GM12873 (cell line): ENCODE measurements around the gene TUT4.

Source experiments
- CTCF ChIP-seq: IDR thresholded peaks from 2 replicates; pipeline ENCODE4 v1.5.1; 2012; ENCODE audit warnings: low read depth, mild to moderate bottlenecking, moderate library complexity, low read length, control low read depth; ENCODE audit not compliant: insufficient read depth; ENCODE audit errors: missing control alignments

TUT4 gene

GRCh38 chr1:52595061-52595460 is 42.2 kb upstream of the TUT4 start:
- no peak for TF ChIP-seq CTCF

- TF ChIP-seq CTCF = no peak
These were observed 40.6 kb upstream of the TUT4 start for GRCh38 chr1:52593495-52593894.

- no peak for TF ChIP-seq CTCF
These were observed 39.9 kb upstream of the TUT4 start for GRCh38 chr1:52592637-52593323.

- no peak for TF ChIP-seq CTCF
These were observed 37.4 kb upstream of the TUT4 start for GRCh38 chr1:52590266-52590665.

GRCh38 chr1:52588535-52588934 is 35.6 kb upstream of the TUT4 start:
- no peak for TF ChIP-seq CTCF

- TF ChIP-seq CTCF = no peak
These were observed 35.1 kb upstream of the TUT4 start for GRCh38 chr1:52588027-52588426.

GRCh38 chr1:52585474-52585873 is 32.6 kb upstream of the TUT4 start:
- TF ChIP-seq CTCF = no peak
